Adipocyte (in vitro differentiated cells): Measurements from ENCODE around the gene CAND2.
"Not testable (repeated sequence)": the region's sequence is repeated elsewhere in the genome, so short reads cannot be mapped to it uniquely, and the experiment has no call there.

ENCODE experiments used
- DNase-seq: peaks from one replicate; pipeline ENCODE4 v3.0.0-alpha.2; 2015; ENCODE audit warnings: low read depth
- H3K27me3 ChIP-seq: replicated peaks from 2 replicates; pipeline ENCODE4 v1.7.0; 2013; ENCODE audit warnings: mild to moderate bottlenecking, low read length, moderate library complexity; ENCODE audit not compliant: control insufficient read depth, insufficient read depth
- H3K36me3 ChIP-seq: 2 replicates; pipeline ENCODE4 v1.7.0; 2013; ENCODE audit warnings: low read length, mild to moderate bottlenecking, moderate library complexity; ENCODE audit not compliant: control insufficient read depth, insufficient read depth, severe bottlenecking
- H3K4me1 ChIP-seq: 2 replicates; pipeline ENCODE4 v1.7.0; 2013; ENCODE audit warnings: mild to moderate bottlenecking, low read length, moderate library complexity; ENCODE audit not compliant: control insufficient read depth, insufficient read depth
- H3K4me3 ChIP-seq: 2 replicates; pipeline ENCODE4 v1.7.0; 2013; ENCODE audit warnings: mild to moderate bottlenecking, low read length, moderate library complexity
- H3K9ac ChIP-seq: 2 replicates; pipeline ENCODE4 v1.7.0; 2013; ENCODE audit warnings: mild to moderate bottlenecking, low read length, moderate library complexity
- H3K9me3 ChIP-seq: 2 replicates; pipeline ENCODE4 v1.7.0; 2013; ENCODE audit warnings: mild to moderate bottlenecking, low read length, moderate library complexity; ENCODE audit not compliant: control insufficient read depth

The CAND2 gene

GRCh38 chr3:12868039-12869034 lies 71.9 kb downstream of the CAND2 start:
- no peaks in the 10 kb centered on the region for H3K4me1 ChIP-seq
- H3K4me3 ChIP-seq: no peak overlapping the region
- H3K9ac ChIP-seq: no peak overlapping the region
- peak; percentile 96 for DNase-seq
- H3K9me3 ChIP-seq: peaks cover 11% of the 10 kb centered on the region
- no peaks in the 10 kb centered on the region for H3K36me3 ChIP-seq
- no peaks in the 10 kb centered on the region for H3K27me3 ChIP-seq

GRCh38 chr3:12869035-12869621 lies 72.6 kb downstream of the CAND2 start:
- Histone ChIP-seq H3K9ac (no peak overlapping the region), H3K4me3 (no peak overlapping the region), H3K4me1 (no peaks in the 10 kb centered on the region), H3K36me3 (no peaks in the 10 kb centered on the region), H3K27me3 (peaks cover 6% of the 10 kb centered on the region), H3K9me3 (peaks cover 11% of the 10 kb centered on the region)
- DNase-seq: peak; percentile 46

- DNase-seq: peak; percentile 40
- Histone ChIP-seq H3K9me3 (no peaks in the 10 kb centered on the region), H3K4me1 (no peaks in the 10 kb centered on the region), H3K36me3 (no peaks in the 10 kb centered on the region), H3K4me3 (no peak overlapping the region), H3K27me3 (peaks cover 17% of the 10 kb centered on the region), H3K9ac (no peak overlapping the region)
These were observed 74.5 kb downstream of the CAND2 start for GRCh38 chr3:12870942-12871341.

- Histone ChIP-seq H3K4me3 (no peak overlapping the region), H3K27me3 (peaks cover 17% of the 10 kb centered on the region), H3K9ac (no peak overlapping the region), H3K4me1 (no peaks in the 10 kb centered on the region), H3K9me3 (no peaks in the 10 kb centered on the region), H3K36me3 (no peaks in the 10 kb centered on the region)
- DNase-seq: no peak
These were observed 75.0 kb downstream of the CAND2 start for GRCh38 chr3:12871404-12871983.

GRCh38 chr3:12875857-12876836 lies 79.7 kb downstream of the CAND2 start:
- H3K27me3 ChIP-seq: peaks cover 17% of the 10 kb centered on the region
- H3K4me3 ChIP-seq: no peak overlapping the region
- no peaks in the 10 kb centered on the region for H3K36me3 ChIP-seq
- DNase-seq: peak; percentile 31
- no peak overlapping the region for H3K9ac ChIP-seq
- H3K9me3 ChIP-seq: no peaks in the 10 kb centered on the region
- no peaks in the 10 kb centered on the region for H3K4me1 ChIP-seq

GRCh38 chr3:12877040-12877439 lies 80.6 kb downstream of the CAND2 start:
- peaks cover 19% of the 10 kb centered on the region for H3K27me3 ChIP-seq
- no peaks in the 10 kb centered on the region for H3K4me1 ChIP-seq
- H3K36me3 ChIP-seq: no peaks in the 10 kb centered on the region
- H3K9ac ChIP-seq: no peak overlapping the region
- H3K9me3 ChIP-seq: no peaks in the 10 kb centered on the region
- H3K4me3 ChIP-seq: no peak overlapping the region
- no peak for DNase-seq

GRCh38 chr3:12878141-12878574 lies 81.7 kb downstream of the CAND2 start:
- DNase-seq: no peak
- Histone ChIP-seq H3K4me1 (no peaks in the 10 kb centered on the region), H3K36me3 (no peaks in the 10 kb centered on the region), H3K4me3 (no peak overlapping the region), H3K9me3 (no peaks in the 10 kb centered on the region), H3K27me3 (peaks cover 23% of the 10 kb centered on the region), H3K9ac (no peak overlapping the region)

GRCh38 chr3:12878758-12879157 lies 82.3 kb downstream of the CAND2 start:
- H3K4me3 ChIP-seq, DNase-seq, H3K36me3 ChIP-seq, H3K9ac ChIP-seq, H3K9me3 ChIP-seq, H3K4me1 ChIP-seq: not testable (repeated sequence)
- H3K27me3 ChIP-seq: peaks cover 21% of the 10 kb centered on the region

GRCh38 chr3:12879191-12879815 lies 82.8 kb downstream of the CAND2 start:
- Histone ChIP-seq H3K4me3 (no peak overlapping the region), H3K27me3 (peaks cover 22% of the 10 kb centered on the region), H3K4me1 (no peaks in the 10 kb centered on the region), H3K9ac (no peak overlapping the region), H3K36me3 (no peaks in the 10 kb centered on the region), H3K9me3 (no peaks in the 10 kb centered on the region)
- no peak for DNase-seq

- not testable (repeated sequence) for H3K4me3 ChIP-seq, H3K4me1 ChIP-seq, H3K9me3 ChIP-seq, H3K36me3 ChIP-seq, H3K9ac ChIP-seq, DNase-seq
- peaks cover 37% of the 10 kb centered on the region for H3K27me3 ChIP-seq
These were observed 85.4 kb downstream of the CAND2 start for GRCh38 chr3:12881858-12882257.
